ENCODE data around the gene TOMM20L.
"Not testable (repeated sequence)": the region's sequence is repeated elsewhere in the genome, so short reads cannot be mapped to it uniquely, and the experiment has no call there.

DNA sequence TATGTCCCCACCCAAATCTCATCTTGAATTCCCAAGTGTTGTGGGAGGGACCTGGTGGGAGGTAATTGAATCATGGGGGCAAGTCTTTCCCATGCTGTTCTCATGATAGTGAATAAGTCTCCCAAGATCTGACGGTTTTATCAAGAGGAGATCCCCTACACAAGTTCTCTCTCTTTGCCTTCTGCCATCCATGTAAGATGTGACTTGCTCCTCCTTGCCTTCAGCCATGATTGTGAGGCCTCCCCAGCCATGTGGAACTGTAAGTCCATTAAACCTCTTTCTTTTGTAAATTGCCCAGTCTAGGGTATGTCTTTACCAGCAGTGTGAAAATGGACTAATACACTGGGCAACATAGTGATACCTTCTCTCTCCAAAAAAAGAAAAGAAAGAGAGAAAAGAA, 21.2 kb downstream of the TOMM20L start:
- not testable (repeated sequence) for TF ChIP-seq SP1 (IDR thresholded peaks at IDR 0.05; ENCODE audit: low read depth, low read length); EZH2 (IDR thresholded peaks at IDR 0.05; ENCODE audit: low read depth, low read length, severe bottlenecking); BRCA1 (IDR thresholded peaks at IDR 0.05; ENCODE audit: low read depth, low read length); JUN (IDR thresholded peaks at IDR 0.05; ENCODE audit: low read depth, low read length)
- TF ChIP-seq, protein P1, sequence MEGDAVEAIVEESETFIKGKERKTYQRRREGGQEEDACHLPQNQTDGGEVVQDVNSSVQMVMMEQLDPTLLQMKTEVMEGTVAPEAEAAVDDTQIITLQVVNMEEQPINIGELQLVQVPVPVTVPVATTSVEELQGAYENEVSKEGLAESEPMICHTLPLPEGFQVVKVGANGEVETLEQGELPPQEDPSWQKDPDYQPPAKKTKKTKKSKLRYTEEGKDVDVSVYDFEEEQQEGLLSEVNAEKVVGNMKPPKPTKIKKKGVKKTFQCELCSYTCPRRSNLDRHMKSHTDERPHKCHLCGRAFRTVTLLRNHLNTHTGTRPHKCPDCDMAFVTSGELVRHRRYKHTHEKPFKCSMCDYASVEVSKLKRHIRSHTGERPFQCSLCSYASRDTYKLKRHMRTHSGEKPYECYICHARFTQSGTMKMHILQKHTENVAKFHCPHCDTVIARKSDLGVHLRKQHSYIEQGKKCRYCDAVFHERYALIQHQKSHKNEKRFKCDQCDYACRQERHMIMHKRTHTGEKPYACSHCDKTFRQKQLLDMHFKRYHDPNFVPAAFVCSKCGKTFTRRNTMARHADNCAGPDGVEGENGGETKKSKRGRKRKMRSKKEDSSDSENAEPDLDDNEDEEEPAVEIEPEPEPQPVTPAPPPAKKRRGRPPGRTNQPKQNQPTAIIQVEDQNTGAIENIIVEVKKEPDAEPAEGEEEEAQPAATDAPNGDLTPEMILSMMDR (IDR thresholded peaks at IDR 0.05; ENCODE audit: control extremely low read depth in 1 of 3, insufficient read depth in 1 of 3, low read depth in 1 of 3, low read length in 3 of 3): not testable (repeated sequence)
